Stimulated activated CD4-positive, alpha-beta T cell treated with anti-CD3 and anti-CD28 coated beads, Interleukin-4, amount 100 ng/mL, for 1 hour (primary cell): ENCODE results near the gene TK1.
"Not testable (repeated sequence)": the region's sequence is repeated elsewhere in the genome, so short reads cannot be mapped to it uniquely, and the experiment has no call there.

ENCODE experiments used
- DNase-seq: peaks from one replicate; pipeline ENCODE4 v3.0.0-alpha.2; 2020

TK1 gene, protein sequence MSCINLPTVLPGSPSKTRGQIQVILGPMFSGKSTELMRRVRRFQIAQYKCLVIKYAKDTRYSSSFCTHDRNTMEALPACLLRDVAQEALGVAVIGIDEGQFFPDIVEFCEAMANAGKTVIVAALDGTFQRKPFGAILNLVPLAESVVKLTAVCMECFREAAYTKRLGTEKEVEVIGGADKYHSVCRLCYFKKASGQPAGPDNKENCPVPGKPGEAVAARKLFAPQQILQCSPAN

GRCh38 chr17:78186692-78187595 lies at the start of gene TK1, which contains the start of gene AFMID:
Gene TK1, minus strand, starts transcription at chr17:78187052. Its CDS starts 58 bp downstream, at chr17:78186994.
Gene AFMID, plus strand, starts transcription at chr17:78187362. Its CDS starts 9 bp downstream, at chr17:78187371.
- DNase-seq, result peak; percentile 75

DNA sequence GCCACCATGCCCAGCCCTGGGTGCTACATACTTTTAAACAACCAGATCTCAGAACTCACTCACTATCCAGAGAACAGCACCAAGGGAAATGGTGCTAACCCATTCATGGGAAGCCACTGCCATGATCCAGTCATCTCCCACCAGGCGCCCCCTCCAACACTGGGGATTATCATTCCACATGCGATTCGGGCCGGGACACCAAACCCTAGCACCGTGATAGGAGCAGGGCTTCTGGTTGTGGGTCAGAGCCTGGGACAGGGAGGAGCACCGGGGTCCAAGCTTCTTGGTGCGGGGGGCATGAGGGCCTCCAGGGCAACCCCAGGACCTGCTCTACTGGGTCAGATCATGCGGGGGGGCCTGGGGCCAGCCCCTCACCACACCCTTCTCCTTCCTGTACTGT lies 49.0 kb upstream of the TK1 start:
- no peak for DNase-seq

DNA sequence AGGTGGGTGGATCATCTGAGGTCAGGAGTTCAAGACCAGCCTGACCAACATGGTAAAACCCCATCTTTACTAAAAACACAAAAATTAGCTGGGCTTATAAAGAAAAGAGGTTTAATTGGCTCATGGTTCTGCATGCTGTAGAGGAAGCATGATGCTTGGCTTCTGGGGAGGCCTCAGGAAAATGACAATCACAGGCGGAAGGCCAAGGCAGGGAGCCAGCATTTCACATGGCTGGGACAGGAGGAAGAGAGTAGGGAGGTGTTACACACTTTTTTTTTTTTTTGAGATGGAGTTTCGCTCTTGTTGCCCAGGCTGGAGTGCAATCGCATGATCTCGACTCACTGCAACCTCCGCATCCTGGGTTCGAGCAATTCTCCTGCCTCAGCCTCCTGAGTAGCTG lies 48.2 kb upstream of the TK1 start:
- DNase-seq, result not testable (repeated sequence)

GRCh38 chr17:78234261-78234865 lies 47.5 kb upstream of the TK1 start:
- no peak for DNase-seq

DNA sequence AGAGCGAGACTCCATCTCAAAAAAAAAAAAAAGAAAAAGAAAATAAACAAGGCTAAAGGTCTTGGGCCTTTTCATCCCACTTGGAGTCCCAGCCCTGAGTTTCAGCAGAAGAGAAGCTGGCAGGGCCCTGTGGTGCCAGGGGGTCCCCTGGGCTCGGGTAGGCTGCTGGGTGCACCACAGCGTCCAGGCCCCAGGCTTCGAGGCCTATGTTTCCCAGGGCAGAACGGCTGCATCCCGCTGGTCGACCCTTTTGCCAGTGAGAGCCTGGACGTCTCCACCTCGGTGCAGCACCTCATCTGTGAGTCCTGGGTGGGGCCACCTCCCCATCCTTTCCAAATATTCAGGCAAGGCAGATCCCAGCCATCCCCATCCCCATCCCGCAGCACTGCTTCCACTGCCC lies 46.8 kb upstream of the TK1 start:
- DNase-seq, result no peak

DNA sequence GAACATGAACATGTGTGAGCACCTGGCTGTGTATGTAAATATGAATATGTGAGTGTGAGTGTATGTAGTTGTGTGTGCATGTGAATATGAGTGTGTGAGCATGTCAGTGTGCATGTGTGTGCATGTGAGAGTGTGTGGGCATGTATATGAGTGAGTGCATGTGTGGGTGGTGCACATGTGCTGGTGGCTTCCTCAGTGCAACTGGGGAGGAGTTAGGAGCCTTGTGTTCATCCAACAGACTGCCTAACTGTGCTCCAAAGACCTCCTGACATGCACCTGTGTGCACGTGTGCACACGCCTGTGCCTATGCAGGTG lies 46.0 kb upstream of the TK1 start:
- DNase-seq, result no peak

DNA sequence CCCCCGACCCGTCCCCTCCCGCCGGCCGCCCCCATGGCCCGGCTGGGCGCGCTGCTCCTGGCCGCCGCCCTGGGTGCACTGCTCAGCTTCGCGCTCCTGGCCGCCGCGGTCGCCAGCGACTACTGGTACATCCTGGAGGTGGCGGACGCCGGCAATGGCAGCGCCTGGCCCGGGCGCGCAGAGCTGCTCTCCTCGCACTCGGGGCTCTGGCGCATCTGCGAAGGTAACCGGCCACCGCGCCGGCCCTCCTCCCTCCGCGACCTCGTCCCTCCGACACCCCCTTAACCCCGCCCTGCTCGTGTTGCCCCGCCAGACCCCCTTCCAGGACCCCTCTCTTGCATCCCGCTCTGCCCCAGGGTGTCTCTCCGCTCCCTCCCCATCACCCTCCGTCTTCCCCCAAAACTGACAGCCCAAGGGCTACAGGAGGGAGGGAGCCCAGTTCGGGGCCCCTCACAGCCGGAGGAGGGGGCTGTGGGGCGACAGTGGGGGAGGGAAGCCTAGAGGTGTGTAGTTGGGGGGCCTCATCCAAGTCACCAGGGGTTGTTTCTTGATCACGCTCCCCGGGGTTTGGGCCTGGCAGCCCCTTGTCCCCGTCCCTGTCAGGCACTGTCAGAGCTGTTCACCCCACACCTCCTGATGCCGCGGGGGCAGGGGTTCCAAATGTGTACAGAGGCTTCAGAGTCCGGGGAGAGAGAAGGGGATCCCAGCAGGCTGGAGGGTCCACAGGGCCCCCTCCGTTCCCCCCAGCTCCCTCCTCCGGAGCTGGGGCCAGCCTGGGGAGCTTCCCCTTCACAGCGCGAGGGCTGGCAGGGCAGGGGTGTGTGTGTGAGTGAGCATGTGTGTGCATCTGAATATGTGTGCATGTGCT lies 45.4 kb upstream of the TK1 start:
- peak; percentile 29 for DNase-seq

- no peak for DNase-seq
Measured at GRCh38 chr17:78230996-78231935, 44.4 kb upstream of the TK1 start, which contains the start of gene TMEM235. Gene TMEM235, plus strand, starts transcription at chr17:78231631. Its CDS starts 393 bp downstream, at chr17:78232024.

DNA sequence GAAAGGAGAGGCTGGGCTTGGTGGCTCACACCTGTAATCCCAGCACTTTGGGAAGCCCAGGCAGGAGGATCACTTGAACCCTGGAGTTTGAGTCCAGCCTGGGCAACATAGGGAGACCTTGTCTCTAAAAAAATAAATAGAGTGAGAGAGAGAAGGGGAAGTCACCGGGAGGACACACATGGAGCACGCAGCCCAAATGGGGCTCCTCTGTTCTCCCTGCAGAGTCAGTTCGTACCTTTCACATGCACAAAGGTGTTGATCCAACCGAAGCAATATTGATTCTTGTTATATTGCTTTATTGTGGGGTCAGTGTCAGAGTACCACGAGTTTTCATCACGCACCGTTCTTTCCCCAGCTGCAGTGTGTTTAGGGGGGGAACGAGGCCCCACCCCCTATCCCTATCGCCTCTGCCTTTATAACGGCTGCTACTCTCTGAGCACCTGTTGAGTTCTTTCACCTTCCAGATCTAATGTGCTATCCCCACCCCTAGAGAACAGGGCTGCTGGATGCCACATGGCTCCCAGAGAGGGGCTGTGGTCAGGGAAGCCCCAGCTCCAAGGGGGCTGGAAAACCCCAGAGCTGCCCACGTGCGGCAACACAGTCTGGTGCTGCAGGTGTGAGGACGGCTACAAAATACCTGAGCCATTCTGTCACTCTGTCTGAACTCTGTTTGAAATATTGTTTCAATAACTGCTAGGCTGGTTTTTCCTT lies 43.6 kb upstream of the TK1 start:
- no peak for DNase-seq

- DNase-seq, result no peak
Measured at GRCh38 chr17:78228176-78228575, 41.3 kb upstream of the TK1 start.

DNA sequence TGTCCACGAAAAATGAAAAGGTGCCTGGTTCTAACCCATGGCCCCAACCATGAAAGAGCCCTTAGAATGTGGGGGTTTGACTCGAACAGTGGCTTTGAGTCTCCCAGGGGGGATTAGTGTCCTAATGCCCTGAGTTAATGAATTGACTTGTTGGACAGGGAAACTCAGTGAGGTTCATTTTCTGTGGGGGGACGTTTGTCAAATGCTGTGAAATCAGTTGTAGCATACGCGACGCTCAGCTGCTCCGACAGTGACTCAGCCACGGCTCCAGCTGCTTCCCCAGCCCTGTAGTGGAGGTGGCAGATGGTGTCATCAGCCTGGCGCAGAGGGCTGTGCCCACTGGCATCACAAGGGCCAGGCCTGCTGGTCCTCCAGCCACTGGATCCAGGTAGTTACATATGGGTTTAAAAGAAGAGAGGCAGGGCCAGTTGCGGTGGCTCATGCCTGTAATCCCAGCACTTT lies 40.6 kb upstream of the TK1 start:
- DNase-seq, result no peak

- no peak for DNase-seq
Measured at GRCh38 chr17:78226759-78227454, 40.1 kb upstream of the TK1 start.

DNA sequence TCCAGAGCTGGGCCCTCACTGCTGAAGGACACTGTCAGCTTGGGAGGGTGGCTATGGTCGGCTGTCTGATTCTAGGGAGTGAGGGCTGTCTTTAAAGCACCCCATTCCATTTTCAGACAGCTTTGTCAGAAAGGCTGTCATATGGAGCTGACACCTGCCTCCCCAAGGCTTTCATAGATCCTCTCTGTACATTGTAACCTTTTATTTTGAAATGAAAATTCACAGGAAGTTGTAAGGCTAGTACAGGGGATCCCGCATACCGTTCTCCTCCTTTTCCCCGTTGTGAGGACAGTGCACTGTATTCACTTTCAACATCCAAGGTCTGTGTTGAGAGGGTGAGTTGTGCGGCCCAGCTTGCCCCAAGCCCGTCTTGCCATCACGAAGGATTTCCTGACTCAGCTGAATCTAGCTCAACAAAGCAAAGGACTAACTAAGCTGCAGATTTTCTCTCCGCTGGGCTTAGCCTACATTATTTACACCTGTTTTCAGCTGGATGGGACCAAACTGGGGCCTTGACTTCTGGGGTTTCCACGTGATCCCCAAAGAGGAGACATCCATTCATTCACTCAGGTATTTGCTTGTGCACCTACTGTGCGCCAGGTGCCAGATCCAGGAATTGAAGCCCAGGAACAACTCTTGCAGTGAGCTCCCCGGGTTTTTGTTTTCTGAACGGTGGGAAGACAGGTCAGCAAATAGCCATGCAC lies 39.4 kb upstream of the TK1 start:
- no peak for DNase-seq

- DNase-seq, result no peak
Measured at GRCh38 chr17:78225088-78225865, 38.4 kb upstream of the TK1 start.

DNA sequence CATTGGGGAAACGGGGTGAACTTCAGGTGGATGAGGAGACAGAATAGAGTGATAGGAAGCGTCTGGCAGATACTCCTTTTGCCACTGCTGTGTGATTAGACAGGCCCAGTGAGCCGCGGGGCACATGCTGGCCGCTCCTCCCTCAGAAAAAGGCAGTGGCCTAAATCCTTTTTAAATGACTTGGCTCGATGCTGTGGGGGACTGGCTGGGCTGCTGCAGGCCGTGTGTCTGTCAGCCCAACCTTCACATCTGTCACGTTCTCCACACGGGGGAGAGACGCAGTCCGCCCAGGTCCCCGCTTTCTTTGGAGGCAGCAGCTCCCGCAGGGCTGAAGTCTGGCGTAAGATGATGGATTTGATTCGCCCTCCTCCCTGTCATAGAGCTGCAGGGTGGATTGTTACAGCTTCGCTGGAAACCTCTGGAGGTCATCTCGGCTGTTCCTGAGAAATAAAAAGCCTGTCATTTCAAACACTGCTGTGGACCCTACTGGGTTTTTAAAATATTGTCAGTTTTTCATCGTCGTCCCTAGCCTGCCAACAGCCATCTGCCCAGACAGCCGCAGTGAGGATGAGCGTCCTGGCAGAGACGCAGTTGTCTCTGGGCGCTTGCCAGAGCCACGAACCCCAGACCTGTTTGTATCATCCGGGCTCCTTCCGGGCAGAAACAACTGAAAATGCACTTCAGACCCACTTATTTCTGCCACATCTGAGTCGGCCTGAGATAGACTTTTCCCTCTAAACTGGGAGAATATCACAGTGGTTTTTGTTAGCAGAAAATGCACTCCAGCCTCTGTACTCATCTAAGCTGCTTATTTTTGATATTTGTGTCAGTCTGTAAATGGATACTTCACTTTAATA lies 37.6 kb upstream of the TK1 start:
- no peak for DNase-seq

GRCh38 chr17:78223765-78224164 lies 36.9 kb upstream of the TK1 start:
- DNase-seq, result no peak

- DNase-seq, result no peak
Measured at GRCh38 chr17:78223061-78223460, 36.2 kb upstream of the TK1 start.
